ENCODE results near the gene TRAPPC11. TPM values are rescaled to one million over a fixed set of nuclear protein-coding genes. Genes with fewer than 3 reads are reported as not detected.

Gene TRAPPC11
- total RNA-seq, 1 donor from 2014 or later = 38.1 TPM

GRCh38 chr4:183631577-183632198 lies 27.4 kb upstream of the TRAPPC11 start:
- no peak overlapping the region for H3K4me3 ChIP-seq (ENCODE audit: low read depth, low read length)
- TF ChIP-seq CTCF (conservative IDR thresholded peaks at IDR 0.05; ENCODE audit: low read depth, low read length) = no peak
- no peak for DNase-seq (ENCODE audit: low read depth)

DNA sequence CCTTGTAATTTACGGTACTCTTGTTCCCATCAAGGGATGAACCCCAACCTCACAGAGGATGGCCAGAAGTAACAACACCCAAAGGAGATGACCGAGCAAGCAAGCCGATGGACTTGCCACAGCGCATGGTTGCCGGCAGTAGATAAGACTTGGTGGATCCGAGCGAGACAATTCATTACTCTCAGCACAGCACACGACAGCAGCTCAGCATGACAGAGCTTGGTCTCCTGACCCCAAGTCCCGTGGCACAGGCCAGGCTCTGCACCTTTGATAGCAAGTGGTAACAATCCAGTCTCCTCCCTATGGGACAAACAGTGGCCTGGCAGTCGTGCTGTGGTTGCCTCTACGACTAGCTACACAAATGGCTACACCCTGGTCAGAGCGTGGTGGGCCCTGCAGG lies 26.4 kb upstream of the TRAPPC11 start:
- H3K4me3 ChIP-seq (ENCODE audit: low read depth, low read length) = no peak overlapping the region
- DNase-seq (ENCODE audit: low read depth) = no peak
- no peak for TF ChIP-seq CTCF (conservative IDR thresholded peaks at IDR 0.05; ENCODE audit: low read depth, low read length)

DNA sequence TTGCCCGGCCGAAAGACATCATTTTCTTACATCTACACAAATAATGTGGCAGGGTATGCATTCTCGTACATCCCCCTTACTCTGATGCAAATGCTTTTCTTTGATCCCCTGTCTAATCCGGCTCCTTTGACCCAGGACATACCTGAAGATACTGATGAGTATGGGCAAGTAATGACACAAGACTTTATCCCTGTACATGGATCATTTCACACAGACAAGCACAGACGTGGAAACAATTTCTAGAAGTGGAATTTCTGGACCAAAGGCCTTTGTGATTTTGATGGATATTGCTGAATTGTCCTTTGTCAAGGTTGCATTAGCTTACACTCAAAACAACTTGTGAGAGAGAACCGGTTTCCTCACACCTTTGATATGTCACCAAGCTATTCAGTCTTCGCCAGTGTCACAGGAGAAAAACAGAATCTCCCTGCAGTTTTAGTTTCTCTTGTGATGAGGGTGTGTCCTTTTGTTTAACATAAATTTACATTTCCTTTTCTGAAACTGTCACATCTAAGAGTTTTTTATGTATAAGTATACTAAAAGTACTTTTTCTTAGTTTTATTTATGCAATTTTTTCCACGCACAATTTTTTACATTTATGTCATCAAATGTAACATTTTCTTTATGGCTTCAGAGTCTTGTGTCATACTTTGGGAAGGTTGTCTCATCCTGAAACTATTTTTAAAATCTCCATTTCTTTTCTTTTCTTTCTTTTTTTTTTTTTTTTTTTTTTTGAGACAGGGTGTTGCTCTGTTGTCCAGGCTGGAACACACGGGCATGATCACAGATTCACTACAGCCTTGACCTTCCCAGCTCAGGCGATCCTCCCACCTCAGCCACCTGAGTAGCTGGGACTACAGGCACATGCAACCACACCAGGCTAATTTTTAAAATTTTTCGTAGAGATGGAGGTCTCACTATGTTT lies 25.4 kb upstream of the TRAPPC11 start:
- no peak overlapping the region for H3K4me3 ChIP-seq (ENCODE audit: low read depth, low read length)
- no peak for TF ChIP-seq CTCF (conservative IDR thresholded peaks at IDR 0.05; ENCODE audit: low read depth, low read length)
- no peak for DNase-seq (ENCODE audit: low read depth)

GRCh38 chr4:183635321-183635720 lies 23.8 kb upstream of the TRAPPC11 start:
- no peak for DNase-seq (ENCODE audit: low read depth)
- no peak for TF ChIP-seq CTCF (conservative IDR thresholded peaks at IDR 0.05; ENCODE audit: low read depth, low read length)
- no peak overlapping the region for H3K4me3 ChIP-seq (ENCODE audit: low read depth, low read length)

GRCh38 chr4:183635741-183636140 lies 23.4 kb upstream of the TRAPPC11 start:
- DNase-seq (ENCODE audit: low read depth) = no peak
- no peak for TF ChIP-seq CTCF (conservative IDR thresholded peaks at IDR 0.05; ENCODE audit: low read depth, low read length)
- no peak overlapping the region for H3K4me3 ChIP-seq (ENCODE audit: low read depth, low read length)

- no peak for DNase-seq (ENCODE audit: low read depth)
- no peak overlapping the region for H3K4me3 ChIP-seq (ENCODE audit: low read depth, low read length)
- no peak for TF ChIP-seq CTCF (conservative IDR thresholded peaks at IDR 0.05; ENCODE audit: low read depth, low read length)
Observed at GRCh38 chr4:183636503-183636902, 22.6 kb upstream of the TRAPPC11 start.

Data from epithelial cell of proximal tubule (primary cell).